ENCODE measurements around the gene HIF3A. TPM values are rescaled to one million over a fixed set of nuclear protein-coding genes. Genes with fewer than 3 reads are reported as not detected.

HIF3A gene
- total and polyA plus RNA-seq, 2 of the 8 experiments (the other 6 are each of a cell fraction or from before 2014, with no cell fraction given), result 38.6 to 38.8 TPM

- TF ChIP-seq RFX5 (IDR thresholded peaks at IDR 0.05; ENCODE audit: borderline replicate concordance, low read depth, low read length) (no peak), RXRA (IDR thresholded peaks at IDR 0.05; ENCODE audit: insufficient read depth, low read depth, low read length) (no peak), BRCA1 (IDR thresholded peaks at IDR 0.05; ENCODE audit: low read depth, low read length) (no peak), PHF8 (conservative IDR thresholded peaks at IDR 0.05; ENCODE audit: low read depth, low read length) (peak; percentile 64), NRF1 (IDR thresholded peaks at IDR 0.05; ENCODE audit: low read depth, low read length) (no peak), ATF3 (IDR thresholded peaks at IDR 0.05; ENCODE audit: insufficient read depth, low read depth, low read length) (no peak), CHD1 (IDR thresholded peaks at IDR 0.05; ENCODE audit: low read depth, low read length) (no peak), HDAC6 (IDR thresholded peaks at IDR 0.05; ENCODE audit: low read depth, low read length) (no peak), EGR1 (IDR thresholded peaks at IDR 0.05; ENCODE audit: borderline replicate concordance, low read depth, low read length) (no peak), USF2 (IDR thresholded peaks at IDR 0.05; ENCODE audit: low read length) (no peak), RBBP5 (IDR thresholded peaks at IDR 0.05; ENCODE audit: borderline replicate concordance, low read depth, low read length) (no peak), ZNF274 (IDR thresholded peaks at IDR 0.05; ENCODE audit: borderline replicate concordance, extremely low read depth, low read length) (no peak), TEAD4 (IDR thresholded peaks at IDR 0.05; ENCODE audit: low read depth, low read length) (no peak), TCF12 (IDR thresholded peaks at IDR 0.05; ENCODE audit: low read depth, low read length) (no peak), KDM5A (IDR thresholded peaks at IDR 0.05; ENCODE audit: low read length) (no peak), EZH2 (IDR thresholded peaks at IDR 0.05; ENCODE audit: low read depth, low read length, severe bottlenecking) (no peak), MAX (IDR thresholded peaks at IDR 0.05) (peak; percentile 36; the same call in 1 of the 2 replicates), TBP (IDR thresholded peaks at IDR 0.05; ENCODE audit: low read depth, low read length) (no peak), SUZ12 (IDR thresholded peaks at IDR 0.05; ENCODE audit: low read length) (no peak), CEBPB (IDR thresholded peaks at IDR 0.05; ENCODE audit: low read depth, low read length) (no peak), SAP30 (IDR thresholded peaks at IDR 0.05; ENCODE audit: insufficient read depth, insufficient replicate concordance, low read length) (no peak), MAFK (IDR thresholded peaks at IDR 0.05; ENCODE audit: low read depth, low read length) (no peak), CHD2 (IDR thresholded peaks at IDR 0.05; ENCODE audit: low read length) (peak; percentile 90)
Observed at GRCh38 chr19:46296722-46297461, at the start of gene HIF3A (continued).

All from H1 (cell line).